Measurements from ENCODE around the gene CXCL17. TPM values are rescaled to one million over a fixed set of nuclear protein-coding genes. Genes with fewer than 3 reads are reported as not detected.
A peak's percentile ranks its signal among the peaks of the same experiment; 100 is the strongest.

The CXCL17 gene
- total RNA-seq, 1 donor from 2014 or later = not detected

- no peak for DNase-seq (ENCODE audit: low read depth)
Observed at GRCh38 chr19:42424712-42425131, 18.0 kb downstream of the CXCL17 start.

- no peak for DNase-seq (ENCODE audit: low read depth)
Observed at GRCh38 chr19:42424345-42424707, 18.4 kb downstream of the CXCL17 start.

GRCh38 chr19:42423462-42424344 lies 19.0 kb downstream of the CXCL17 start:
- peak; percentile 89 for DNase-seq (ENCODE audit: low read depth)

- DNase-seq (ENCODE audit: low read depth) = no peak
Observed at GRCh38 chr19:42422901-42423461, 19.8 kb downstream of the CXCL17 start.

GRCh38 chr19:42422092-42422900 lies 20.4 kb downstream of the CXCL17 start:
- DNase-seq (ENCODE audit: low read depth) = no peak

- DNase-seq (ENCODE audit: low read depth) = no peak
Observed at GRCh38 chr19:42421591-42422031, 21.1 kb downstream of the CXCL17 start.

- no peak for DNase-seq (ENCODE audit: low read depth)
Observed at GRCh38 chr19:42421101-42421500, 21.6 kb downstream of the CXCL17 start.

GRCh38 chr19:42420055-42420544 lies 22.6 kb downstream of the CXCL17 start:
- DNase-seq (ENCODE audit: low read depth) = peak; percentile 17

GRCh38 chr19:42419309-42419708 lies 23.4 kb downstream of the CXCL17 start:
- DNase-seq (ENCODE audit: low read depth) = no peak

- DNase-seq (ENCODE audit: low read depth) = peak; percentile 74
Observed at GRCh38 chr19:42412661-42413076, 30.1 kb downstream of the CXCL17 start.

GRCh38 chr19:42412227-42412626 lies 30.5 kb downstream of the CXCL17 start:
- DNase-seq (ENCODE audit: low read depth) = peak; percentile 80

GRCh38 chr19:42411581-42412178 lies 31.1 kb downstream of the CXCL17 start:
- no peak for DNase-seq (ENCODE audit: low read depth)

- no peak for DNase-seq (ENCODE audit: low read depth)
Observed at GRCh38 chr19:42410371-42410770, 32.4 kb downstream of the CXCL17 start.

GRCh38 chr19:42409477-42409876 lies 33.3 kb downstream of the CXCL17 start:
- peak; percentile 53 for DNase-seq (ENCODE audit: low read depth)

GRCh38 chr19:42407816-42408175 lies 35.0 kb downstream of the CXCL17 start:
- DNase-seq (ENCODE audit: low read depth) = no peak

GRCh38 chr19:42407085-42407815 lies 35.5 kb downstream of the CXCL17 start:
- DNase-seq (ENCODE audit: low read depth) = no peak

GRCh38 chr19:42406111-42406510 lies 36.6 kb downstream of the CXCL17 start:
- DNase-seq (ENCODE audit: low read depth) = no peak

GRCh38 chr19:42403586-42403985 lies 39.2 kb downstream of the CXCL17 start:
- DNase-seq (ENCODE audit: low read depth) = no peak

GRCh38 chr19:42402376-42403116 lies 40.2 kb downstream of the CXCL17 start:
- DNase-seq (ENCODE audit: low read depth) = no peak
